Psoas muscle (tissue), 8 donors: Measurements from ENCODE around the gene SYMPK. TPM values are rescaled to one million over a fixed set of nuclear protein-coding genes. Genes with fewer than 3 reads are reported as not detected.

Source experiments
- ATAC-seq, 4 donors: fragments of 200-7000 bp; cut with Tn5 transposase; one replicate each; pipeline ENCODE4 v1.9.1; 2020; ENCODE audit warnings: moderate library complexity in 3 of 4, mild to moderate bottlenecking in 2 of 4
- DNase-seq, 2 donors: peaks; one replicate each; pipeline ENCODE4 v3.0.0-alpha.2; 2020
- H3K27ac ChIP-seq: fragments of 200-600 bp; one replicate; pipeline ENCODE4 v1.8.0; 2022
- H3K27me3 ChIP-seq, 3 donors: fragments of 200-600 bp in 1 of 3; one replicate each; pipeline versions ENCODE4 v1.6.1 to v1.8.0; 2013 to 2022; ENCODE audit warnings: low read length in 2 of 3, mild to moderate bottlenecking in 2 of 3, moderate library complexity in 1 of 3; ENCODE audit not compliant: insufficient read depth in 3 of 3
- H3K36me3 ChIP-seq, 2 donors: fragments of 200-600 bp in 1 of 2; one replicate each; pipeline versions ENCODE4 v1.6.1 to v1.8.0; 2013 to 2022; ENCODE audit warnings: low read depth in 1 of 2, mild to moderate bottlenecking in 1 of 2, moderate library complexity in 1 of 2; ENCODE audit not compliant: insufficient read depth in 1 of 2
- H3K4me1 ChIP-seq: fragments of 200-600 bp; one replicate; pipeline ENCODE4 v1.8.0; 2022
- H3K4me3 ChIP-seq: fragments of 200-600 bp; one replicate; pipeline ENCODE4 v1.8.0; 2022; ENCODE audit warnings: mild to moderate bottlenecking
- H3K9me3 ChIP-seq: fragments of 200-600 bp; one replicate; pipeline ENCODE4 v1.8.0; 2022
- CTCF ChIP-seq: fragments of 200-600 bp; IDR thresholded peaks from one replicate; pipeline ENCODE4 v1.8.0; 2022; ENCODE audit warnings: antibody characterized with exemption
- WGBS, 3 donors: extraction: QIAGEN DNeasy Blood & Tissue Kit; methylation state at CpG; one replicate each; pipeline versions ENCODE4 v1.1.6 to v1.1.7; 2013; 5-methylcytosine and 5-hydroxymethylcytosine counted together
- intact Hi-C, 2 donors: fragments of 100-400 bp; cut with DNase I; formaldehyde crosslinking; loops; one replicate each; pipeline versions ENCODE4 v1.11.0 to v1.14.2; 2022
- polyA plus RNA-seq, 3 donors: library from polyadenylated mRNA; stranded (reverse); fragments of 200-250 nt; gene quantifications; one replicate each; pipeline ENCODE4 v1.2.3, GENCODE V29; 2013
- total RNA-seq, 4 donors: library from RNA; stranded (reverse); fragmentation: NEBNext Ultra II Directional in 2 of 4; extraction: Animal tissue kit (Norgen Biotek cat#: 25700) in 2 of 4; gene quantifications; one replicate each; pipeline versions ENCODE4 v1.2.1 to v1.2.4, GENCODE V29; 2021 to 2023
- donor health status: healthy with polysubstance abuse.
- donor health status: DM: no; HTN: no; CAD: no; lungs with moderate emphysema.
- donor health status: Bipolar disorder and iron deficiency.
- donor health status: healthy.
- donor health status: DM: yes; HTN: yes; CAD: no.
- donor health status: DM: no; HTN: no; CAD: no.
- donor health status: DM: no; HTN: no; CAD: no.
- donor health status: DM: yes; HTN: yes; CAD: no.

Gene SYMPK
- total and polyA plus RNA-seq, 7 donors = 27.6 to 80.3 (median 47.6) TPM

- Histone ChIP-seq H3K27ac (no peak overlapping the region), H3K36me3 (peaks cover 2 to 42% of the 10 kb centered on the region in 2 donors), H3K4me3 (no peak overlapping the region), H3K9me3 (no peaks in the 10 kb centered on the region), H3K4me1 (peaks cover 5% of the 10 kb centered on the region), H3K27me3 (peaks cover 0 to 2% (median 0%) of the 10 kb centered on the region in 3 donors)
- 90 to 91% (median 90%) methylated on average over 5 to 6 of the region's 6 CpGs for WGBS, 3 donors
- no peak for TF ChIP-seq CTCF
- no peak for DNase-seq
- intact Hi-C loops = no loop called here
- no peak for ATAC-seq
These were observed 43.2 kb downstream of the SYMPK start for GRCh38 chr19:45819769-45820168.

GRCh38 chr19:45817725-45818301 is 45.1 kb downstream of the SYMPK start:
- ATAC-seq = peak in 3 of 4 donors; percentile 7 to 20 (median 19)
- no peak for TF ChIP-seq CTCF
- intact Hi-C loops = loop anchor here in 1 of 2 donors (1.0 kb wide), 1 partner anchor 65 kb away; no protein-coding TSS in a partner anchor
- H3K9me3 ChIP-seq = no peaks in the 10 kb centered on the region
- H3K4me1 ChIP-seq = no peaks in the 10 kb centered on the region
- WGBS, 3 donors = 66 to 79% (median 75%) methylated on average over 17 to 19 of the region's 19 CpGs
- H3K4me3 ChIP-seq = no peak overlapping the region
- peaks cover 0 to 2% (median 0%) of the 10 kb centered on the region in 3 donors for H3K27me3 ChIP-seq
- DNase-seq = no peak
- no peak overlapping the region for H3K27ac ChIP-seq
- peaks cover 0 to 25% of the 10 kb centered on the region in 2 donors for H3K36me3 ChIP-seq

GRCh38 chr19:45817010-45817724 is 45.8 kb downstream of the SYMPK start:
- intact Hi-C loops = loop anchor here in 1 of 2 donors (1.0 kb wide), 1 partner anchor 66 kb away; no protein-coding TSS in a partner anchor
- 19 to 23% (median 21%) methylated on average over 24 of the region's 24 CpGs for WGBS, 3 donors

GRCh38 chr19:45816236-45817009 is 46.5 kb downstream of the SYMPK start:
- H3K27ac ChIP-seq = no peak overlapping the region
- H3K4me1 ChIP-seq = no peaks in the 10 kb centered on the region
- no peak for TF ChIP-seq CTCF
- intact Hi-C loops = loop anchor here in 1 of 2 donors (1.0 kb wide), 1 partner anchor 67 kb away; no protein-coding TSS in a partner anchor
- 61 to 70% (median 63%) methylated on average over 13 to 18 of the region's 18 CpGs for WGBS, 3 donors
- no peak overlapping the region for H3K4me3 ChIP-seq
- DNase-seq (no peak), ATAC-seq (peak in 3 of 4 donors; percentile 3 to 12 (median 6))
- H3K27me3 ChIP-seq = peaks cover 0 to 2% (median 0%) of the 10 kb centered on the region in 3 donors
- H3K9me3 ChIP-seq = no peaks in the 10 kb centered on the region
- peaks cover 0 to 19% of the 10 kb centered on the region in 2 donors for H3K36me3 ChIP-seq

More at GRCh38 chr19:45817010-45817724, 45.8 kb downstream of the SYMPK start:
- TF ChIP-seq CTCF = peak; percentile 95
- no peaks in the 10 kb centered on the region for H3K9me3 ChIP-seq
- DNase-seq (peak; percentile 92 to 97), ATAC-seq (peak; percentile 86 to 91 (median 88))
- peaks cover 0 to 2% (median 0%) of the 10 kb centered on the region in 3 donors for H3K27me3 ChIP-seq
- H3K4me1 ChIP-seq = no peaks in the 10 kb centered on the region
- peaks cover 0 to 20% of the 10 kb centered on the region in 2 donors for H3K36me3 ChIP-seq
- H3K27ac ChIP-seq = no peak overlapping the region
- no peak overlapping the region for H3K4me3 ChIP-seq
